Activated naive CD4-positive, alpha-beta T cell treated with anti-CD3 and anti-CD28 coated beads, Interleukin-2, amount 50 U/mL, for 24 hours (primary cell): ENCODE results near the gene TMEM222.
"Not testable (repeated sequence)": the region's sequence is repeated elsewhere in the genome, so short reads cannot be mapped to it uniquely, and the experiment has no call there.

Experiments
- H3K27ac Mint-ChIP-seq: one replicate; pipeline ENCODE4 v1.8.0; 2021; ENCODE audit warnings: mild to moderate bottlenecking, mixed read lengths
- H3K27me3 Mint-ChIP-seq: one replicate; pipeline ENCODE4 v1.8.0; 2021; ENCODE audit warnings: mixed read lengths
- H3K36me3 Mint-ChIP-seq: one replicate; pipeline ENCODE4 v1.8.0; 2021; ENCODE audit warnings: mixed read lengths
- H3K4me1 Mint-ChIP-seq: one replicate; pipeline ENCODE4 v1.8.0; 2021; ENCODE audit warnings: mixed read lengths
- H3K4me3 Mint-ChIP-seq: one replicate; pipeline ENCODE4 v1.8.0; 2021; ENCODE audit warnings: mild to moderate bottlenecking, mixed read lengths
- H3K9me3 Mint-ChIP-seq: one replicate; pipeline ENCODE4 v1.8.0; 2021; ENCODE audit warnings: mixed read lengths

The TMEM222 gene, protein sequence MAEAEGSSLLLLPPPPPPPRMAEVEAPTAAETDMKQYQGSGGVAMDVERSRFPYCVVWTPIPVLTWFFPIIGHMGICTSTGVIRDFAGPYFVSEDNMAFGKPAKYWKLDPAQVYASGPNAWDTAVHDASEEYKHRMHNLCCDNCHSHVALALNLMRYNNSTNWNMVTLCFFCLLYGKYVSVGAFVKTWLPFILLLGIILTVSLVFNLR

GRCh38 chr1:27321813-27322568 is at the start of gene TMEM222:
Gene TMEM222 (plus strand): TSS chr1:27322163. CDS start chr1:27322198, 35 bp downstream.
- H3K9me3 Mint-ChIP-seq: no peaks in the 10 kb centered on the region
- H3K4me1 Mint-ChIP-seq: peaks cover 45% of the 10 kb centered on the region
- peaks cover 5% of the 10 kb centered on the region for H3K36me3 Mint-ChIP-seq
- no peaks in the 10 kb centered on the region for H3K27me3 Mint-ChIP-seq
- H3K4me3 Mint-ChIP-seq: peak within 1 kb of the TSS; percentile 94
- H3K27ac Mint-ChIP-seq: peak within 1 kb of the TSS; percentile 90

DNA sequence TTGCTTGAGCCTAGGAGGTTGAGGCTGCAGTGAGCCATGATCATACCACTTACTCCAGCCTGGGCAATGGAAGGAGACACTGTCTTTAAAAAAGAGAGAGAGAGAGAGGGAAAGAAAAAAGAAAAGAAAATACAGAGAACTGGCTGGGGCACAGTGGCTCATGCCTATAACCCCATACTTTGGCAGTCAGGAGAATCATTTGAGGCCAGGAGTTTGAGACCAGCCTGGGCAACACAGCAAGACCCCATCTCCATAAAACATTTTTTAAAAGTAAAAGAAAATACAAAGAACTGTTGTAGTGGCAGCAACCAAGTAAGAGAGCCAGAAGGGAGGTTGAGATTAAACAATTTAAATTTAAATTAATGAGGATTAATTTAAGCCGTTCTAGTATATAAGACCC is 47.8 kb upstream of the TMEM222 start:
- Mint-ChIP-seq H3K36me3 (peaks cover 27% of the 10 kb centered on the region), H3K27me3 (no peaks in the 10 kb centered on the region), H3K4me1 (peaks cover 6% of the 10 kb centered on the region), H3K4me3 (no peak overlapping the region), H3K27ac (no peak overlapping the region), H3K9me3 (no peaks in the 10 kb centered on the region)

GRCh38 chr1:27275696-27276095 is 46.3 kb upstream of the TMEM222 start:
- H3K36me3 Mint-ChIP-seq: peaks cover 25% of the 10 kb centered on the region

DNA sequence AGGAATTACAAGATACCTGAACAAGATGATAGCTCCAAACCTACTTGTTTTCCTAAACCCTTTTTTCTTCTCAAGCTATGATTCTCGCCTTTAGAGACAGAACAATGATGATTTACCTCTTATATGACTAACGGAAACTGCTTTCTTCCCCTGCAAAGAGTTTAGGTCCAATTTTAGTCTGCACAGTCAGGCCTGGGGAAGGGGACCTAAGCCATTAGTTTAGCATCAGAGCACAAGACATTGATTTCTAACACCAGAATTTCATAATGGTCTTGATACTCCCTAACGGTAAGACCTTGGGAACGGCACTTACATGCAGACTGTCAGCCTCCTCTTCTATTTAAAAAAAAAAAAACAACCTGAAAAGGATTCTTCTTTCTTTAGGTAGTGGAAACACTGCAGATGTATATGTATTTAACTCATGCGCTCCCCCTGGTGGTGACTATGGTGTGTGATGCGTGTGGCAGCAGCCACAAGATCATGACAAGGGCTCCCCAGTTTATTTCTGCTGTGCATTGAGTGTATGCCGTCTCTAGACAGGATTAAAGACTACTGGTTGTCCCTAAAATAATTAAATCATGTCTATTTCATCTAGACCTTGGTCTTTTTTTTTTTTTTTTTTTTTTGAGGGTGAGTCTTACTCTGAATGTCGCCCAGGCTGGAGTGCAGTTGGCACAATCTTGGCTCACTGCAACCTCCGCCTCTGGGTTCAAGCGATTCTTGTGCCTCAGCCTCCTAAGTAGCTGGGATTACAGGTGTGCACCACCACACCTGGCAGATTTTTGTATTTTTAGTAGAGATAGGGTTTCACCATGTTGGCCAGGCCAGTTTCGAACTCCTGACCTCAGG is 37.3 kb upstream of the TMEM222 start:
- no peak overlapping the region for H3K27ac Mint-ChIP-seq

More at GRCh38 chr1:27275696-27276095, 46.3 kb upstream of the TMEM222 start:
- H3K27ac Mint-ChIP-seq: peak overlapping the region; percentile 36
- peaks cover 6% of the 10 kb centered on the region for H3K4me1 Mint-ChIP-seq
- no peaks in the 10 kb centered on the region for H3K27me3 Mint-ChIP-seq
- no peak overlapping the region for H3K4me3 Mint-ChIP-seq
- H3K9me3 Mint-ChIP-seq: no peaks in the 10 kb centered on the region

GRCh38 chr1:27285274-27285660 is 36.7 kb upstream of the TMEM222 start:
- H3K9me3 Mint-ChIP-seq: no peaks in the 10 kb centered on the region
- H3K36me3 Mint-ChIP-seq: peaks cover 7% of the 10 kb centered on the region
- peaks cover 7% of the 10 kb centered on the region for H3K4me1 Mint-ChIP-seq
- H3K4me3 Mint-ChIP-seq: no peak overlapping the region
- no peaks in the 10 kb centered on the region for H3K27me3 Mint-ChIP-seq
- no peak overlapping the region for H3K27ac Mint-ChIP-seq

More for the DNA sequence above, 37.3 kb upstream of the TMEM222 start:
- Mint-ChIP-seq H3K36me3 (peaks cover 7% of the 10 kb centered on the region), H3K27me3 (no peaks in the 10 kb centered on the region), H3K4me1 (peaks cover 7% of the 10 kb centered on the region), H3K4me3 (no peak overlapping the region), H3K9me3 (no peaks in the 10 kb centered on the region)

- H3K4me1 Mint-ChIP-seq, H3K4me3 Mint-ChIP-seq, H3K9me3 Mint-ChIP-seq, H3K27me3 Mint-ChIP-seq, H3K27ac Mint-ChIP-seq: not testable (repeated sequence)
- peaks cover 11% of the 10 kb centered on the region for H3K36me3 Mint-ChIP-seq
These were observed 36.1 kb upstream of the TMEM222 start for GRCh38 chr1:27285821-27286220.

- not testable (repeated sequence) for H3K9me3 Mint-ChIP-seq, H3K4me1 Mint-ChIP-seq, H3K4me3 Mint-ChIP-seq, H3K36me3 Mint-ChIP-seq, H3K27ac Mint-ChIP-seq, H3K27me3 Mint-ChIP-seq
These were observed 32.8 kb upstream of the TMEM222 start for GRCh38 chr1:27289125-27289524.

GRCh38 chr1:27290581-27290980 is 31.4 kb upstream of the TMEM222 start:
- no peaks in the 10 kb centered on the region for H3K4me1 Mint-ChIP-seq
- peak overlapping the region; percentile 72 for H3K27ac Mint-ChIP-seq
- no peaks in the 10 kb centered on the region for H3K9me3 Mint-ChIP-seq
- H3K4me3 Mint-ChIP-seq: no peak overlapping the region
- peaks cover 8% of the 10 kb centered on the region for H3K36me3 Mint-ChIP-seq
- H3K27me3 Mint-ChIP-seq: no peaks in the 10 kb centered on the region

- H3K4me3 Mint-ChIP-seq: no peak overlapping the region
- no peaks in the 10 kb centered on the region for H3K4me1 Mint-ChIP-seq
- peaks cover 8% of the 10 kb centered on the region for H3K36me3 Mint-ChIP-seq
- H3K27me3 Mint-ChIP-seq: no peaks in the 10 kb centered on the region
- H3K9me3 Mint-ChIP-seq: no peaks in the 10 kb centered on the region
- no peak overlapping the region for H3K27ac Mint-ChIP-seq
These were observed 29.9 kb upstream of the TMEM222 start for GRCh38 chr1:27292106-27292505.

DNA sequence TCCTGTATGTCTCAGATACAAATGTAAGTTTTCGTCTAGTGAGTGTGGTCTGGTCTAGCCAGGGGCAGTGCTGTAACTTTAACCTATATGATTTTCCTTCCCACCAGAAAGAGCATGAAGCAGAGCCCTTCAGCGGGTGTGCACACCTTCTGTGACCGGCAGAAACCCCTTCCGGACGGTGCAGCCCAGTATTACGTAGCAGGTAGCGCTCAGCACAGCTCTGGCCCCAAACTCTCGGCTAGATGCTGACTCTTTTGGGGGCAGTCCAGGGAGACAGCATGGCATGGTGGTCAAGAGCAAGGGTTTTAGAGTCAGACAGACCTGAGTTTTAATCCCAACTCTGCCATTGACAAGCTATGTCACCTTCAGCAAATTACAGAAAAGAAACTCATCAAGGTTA is 28.0 kb upstream of the TMEM222 start:
- Mint-ChIP-seq H3K27ac (no peak overlapping the region), H3K4me1 (no peaks in the 10 kb centered on the region), H3K27me3 (no peaks in the 10 kb centered on the region), H3K9me3 (no peaks in the 10 kb centered on the region), H3K4me3 (no peak overlapping the region), H3K36me3 (peaks cover 4% of the 10 kb centered on the region)

DNA sequence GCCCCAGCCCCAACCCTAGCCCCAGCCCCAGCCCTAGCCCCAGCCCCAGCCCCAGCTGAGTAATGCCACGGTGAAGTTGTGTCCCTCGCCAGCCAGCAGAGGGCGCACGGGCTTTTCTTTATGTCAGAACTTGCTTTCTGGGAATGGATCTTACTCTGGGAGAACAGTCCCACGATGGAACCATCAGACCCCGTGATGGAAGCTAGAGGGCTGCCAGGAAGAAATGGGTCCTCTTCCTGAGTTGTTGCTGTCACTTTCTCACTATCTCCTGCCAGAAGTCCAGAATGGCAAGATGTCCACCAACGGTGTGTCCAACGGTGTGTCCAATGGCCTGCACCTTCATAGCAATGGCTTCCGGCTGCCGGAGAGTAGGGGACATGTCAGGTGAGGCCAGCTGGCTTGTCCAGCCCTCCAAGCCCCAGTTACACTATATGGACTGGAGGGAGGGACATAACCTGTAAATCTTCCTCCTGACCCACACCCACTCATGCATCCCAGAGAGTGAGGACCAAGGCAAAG is 25.1 kb upstream of the TMEM222 start:
- Mint-ChIP-seq H3K4me1 (no peaks in the 10 kb centered on the region), H3K36me3 (peaks cover 4% of the 10 kb centered on the region), H3K9me3 (no peaks in the 10 kb centered on the region), H3K27me3 (no peaks in the 10 kb centered on the region), H3K4me3 (no peak overlapping the region), H3K27ac (no peak overlapping the region)

GRCh38 chr1:27297903-27298302 is 24.1 kb upstream of the TMEM222 start:
- Mint-ChIP-seq H3K4me1 (no peaks in the 10 kb centered on the region), H3K36me3 (peaks cover 4% of the 10 kb centered on the region), H3K27me3 (no peaks in the 10 kb centered on the region), H3K9me3 (no peaks in the 10 kb centered on the region), H3K27ac (no peak overlapping the region), H3K4me3 (no peak overlapping the region)

DNA sequence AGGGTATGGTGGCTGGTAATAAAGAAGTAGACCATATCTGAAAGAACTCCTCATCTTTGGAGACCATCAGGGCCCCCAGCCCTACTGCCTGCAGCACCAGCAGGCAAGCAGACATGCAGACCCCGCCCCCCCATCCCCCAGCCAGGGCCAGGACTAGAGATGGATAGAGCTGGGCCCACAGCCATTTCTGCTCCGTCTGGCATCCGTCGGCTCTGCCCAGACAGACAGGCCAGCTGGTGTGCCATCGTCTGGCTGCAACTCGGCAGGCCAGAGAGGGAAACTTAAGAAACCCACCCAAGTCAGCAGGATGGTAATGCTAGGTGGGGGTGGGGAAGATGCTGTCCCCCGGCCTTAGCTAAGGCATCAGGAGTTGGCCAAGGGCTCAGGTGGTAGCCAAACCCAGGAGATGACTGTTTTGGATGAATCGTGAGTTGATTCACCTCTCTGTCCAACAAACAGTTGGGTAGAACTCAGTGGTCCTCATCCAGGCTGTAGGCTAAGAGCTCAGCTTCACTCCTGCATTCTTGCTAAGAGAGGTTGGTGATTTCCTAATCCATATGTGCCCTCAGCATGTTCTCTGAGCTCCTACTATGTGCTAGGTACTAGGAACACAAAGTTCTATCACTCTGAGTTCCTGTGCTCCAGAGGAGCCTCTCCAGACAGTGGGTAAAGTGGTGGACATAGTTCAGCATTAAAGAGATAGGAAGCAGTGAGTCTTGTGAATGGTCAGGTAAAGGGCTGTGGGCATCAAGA is 23.2 kb upstream of the TMEM222 start:
- Mint-ChIP-seq H3K4me1 (no peaks in the 10 kb centered on the region), H3K27ac (no peak overlapping the region), H3K9me3 (no peaks in the 10 kb centered on the region), H3K27me3 (no peaks in the 10 kb centered on the region), H3K36me3 (peaks cover 4% of the 10 kb centered on the region), H3K4me3 (no peak overlapping the region)

GRCh38 chr1:27299385-27300271 is 22.3 kb upstream of the TMEM222 start:
- H3K27me3 Mint-ChIP-seq: no peaks in the 10 kb centered on the region
- H3K27ac Mint-ChIP-seq: no peak overlapping the region
- H3K4me1 Mint-ChIP-seq: no peaks in the 10 kb centered on the region
- H3K9me3 Mint-ChIP-seq: no peaks in the 10 kb centered on the region
- no peak overlapping the region for H3K4me3 Mint-ChIP-seq
- H3K36me3 Mint-ChIP-seq: peaks cover 4% of the 10 kb centered on the region
